Activated CD8-positive, alpha-beta memory T cell treated with anti-CD3 and anti-CD28 coated beads, Interleukin-2, amount 10 ng/mL, durations not matched to agents 7 days and 5 days (primary cell): ENCODE data around the gene CLPTM1. TPM values are rescaled to one million over a fixed set of nuclear protein-coding genes. Genes with fewer than 3 reads are reported as not detected.
"Not testable (repeated sequence)": the region's sequence is repeated elsewhere in the genome, so short reads cannot be mapped to it uniquely, and the experiment has no call there.

Source experiments
- ATAC-seq: fragments of 150-1000 bp; cut with Tn5 transposase; one replicate; pipeline ENCODE4 v1.10.0; 2021; ENCODE audit warnings: moderate library complexity
- CTCF ChIA-PET: fragments of 350-600 bp; sonication (Branson Sonifier 250); formaldehyde crosslinking; loops from one replicate; lab custom pipeline; 2021; ENCODE audit warnings: antibody characterized with exemption; lab: Charles Lee
- DNase-seq: peaks from one replicate; pipeline ENCODE4 v3.0.0-alpha.2; 2020
- H3K27ac Mint-ChIP-seq: one replicate; pipeline ENCODE4 v1.8.0; 2021; ENCODE audit warnings: mild to moderate bottlenecking, mixed read lengths
- H3K27me3 Mint-ChIP-seq: one replicate; pipeline ENCODE4 v1.8.0; 2021; ENCODE audit warnings: mixed read lengths
- H3K36me3 Mint-ChIP-seq: one replicate; pipeline ENCODE4 v1.8.0; 2021; ENCODE audit warnings: mild to moderate bottlenecking, mixed read lengths
- H3K4me1 Mint-ChIP-seq: one replicate; pipeline ENCODE4 v1.8.0; 2021; ENCODE audit warnings: mixed read lengths
- H3K4me3 Mint-ChIP-seq: one replicate; pipeline ENCODE4 v1.8.0; 2021; ENCODE audit warnings: mild to moderate bottlenecking, moderate library complexity, mixed read lengths
- H3K9me3 Mint-ChIP-seq: one replicate; pipeline ENCODE4 v1.8.0; 2022; ENCODE audit warnings: low read depth, mixed read lengths
- total RNA-seq, 2 experiments: library from RNA; stranded (reverse); gene quantifications; one replicate each; pipeline ENCODE4 v1.2.3, GENCODE V29; 2021

Gene CLPTM1
- total RNA-seq, 2 experiments from 2014 or later: 73.0 to 74.7 TPM

DNA sequence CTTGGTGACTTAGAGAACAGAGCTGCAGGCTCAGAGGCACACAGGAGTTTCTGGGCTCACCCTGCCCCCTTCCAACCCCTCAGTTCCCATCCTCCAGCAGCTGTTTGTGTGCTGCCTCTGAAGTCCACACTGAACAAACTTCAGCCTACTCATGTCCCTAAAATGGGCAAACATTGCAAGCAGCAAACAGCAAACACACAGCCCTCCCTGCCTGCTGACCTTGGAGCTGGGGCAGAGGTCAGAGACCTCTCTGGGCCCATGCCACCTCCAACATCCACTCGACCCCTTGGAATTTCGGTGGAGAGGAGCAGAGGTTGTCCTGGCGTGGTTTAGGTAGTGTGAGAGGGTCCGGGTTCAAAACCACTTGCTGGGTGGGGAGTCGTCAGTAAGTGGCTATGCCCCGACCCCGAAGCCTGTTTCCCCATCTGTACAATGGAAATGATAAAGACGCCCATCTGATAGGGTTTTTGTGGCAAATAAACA lies 30.9 kb upstream of the CLPTM1 start:
- ATAC-seq (no peak), DNase-seq (no peak)
- H3K27me3 Mint-ChIP-seq: peaks cover 19% of the 10 kb centered on the region
- H3K9me3 Mint-ChIP-seq: no peaks in the 10 kb centered on the region
- H3K36me3 Mint-ChIP-seq: no peaks in the 10 kb centered on the region
- H3K4me3 Mint-ChIP-seq: no peak overlapping the region
- CTCF ChIA-PET: no interaction called here
- H3K27ac Mint-ChIP-seq: no peak overlapping the region
- H3K4me1 Mint-ChIP-seq: peaks cover 5% of the 10 kb centered on the region

GRCh38 chr19:44925114-44925891 lies 29.9 kb upstream of the CLPTM1 start:
- H3K27ac Mint-ChIP-seq: no peak overlapping the region
- CTCF ChIA-PET: interaction anchor here (1.1 kb wide), 1 partner anchor 21 kb away, joined by 3 read pairs; no protein-coding TSS in a partner anchor

DNA sequence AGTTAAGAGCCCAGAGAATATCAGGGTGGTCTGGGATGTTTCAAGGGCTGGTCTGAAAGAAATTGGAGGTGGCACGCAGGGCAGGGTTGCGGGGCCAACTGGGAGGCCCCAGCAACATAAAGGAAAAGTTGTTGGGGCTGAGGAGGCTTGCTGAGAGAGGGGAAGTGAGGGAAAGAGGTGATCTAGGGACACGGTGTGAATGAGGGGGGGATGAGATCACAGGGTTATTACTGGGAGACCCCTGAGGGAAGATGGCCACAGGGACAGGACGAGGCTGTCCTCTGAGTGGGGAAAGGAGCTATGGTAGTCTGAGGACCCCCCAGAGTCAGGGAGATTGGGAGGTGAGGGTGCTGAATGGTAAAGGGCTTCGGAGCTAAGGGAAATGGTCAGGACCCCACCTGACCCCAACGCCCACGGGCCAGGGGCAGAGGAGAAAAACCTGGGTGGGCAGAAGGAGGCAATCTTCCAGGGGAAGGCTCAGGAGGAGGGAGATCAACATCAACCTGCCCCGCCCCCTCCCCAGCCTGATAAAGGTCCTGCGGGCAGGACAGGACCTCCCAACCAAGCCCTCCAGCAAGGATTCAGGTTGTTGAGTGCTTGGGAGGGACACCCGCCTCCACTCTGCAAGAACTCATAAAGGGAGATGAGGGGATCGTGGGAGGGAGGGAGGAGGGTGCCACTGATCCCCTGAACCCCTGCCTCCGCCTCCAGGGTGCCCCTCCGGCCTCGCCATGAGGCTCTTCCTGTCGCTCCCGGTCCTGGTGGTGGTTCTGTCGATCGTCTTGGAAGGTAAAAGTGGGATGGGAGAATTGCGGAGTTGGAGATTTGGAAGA lies 28.7 kb upstream of the CLPTM1 start:
- ATAC-seq: peak; percentile 29
- peaks cover 19% of the 10 kb centered on the region for H3K27me3 Mint-ChIP-seq
- DNase-seq, H3K4me1 Mint-ChIP-seq, H3K36me3 Mint-ChIP-seq, H3K27ac Mint-ChIP-seq, H3K4me3 Mint-ChIP-seq, H3K9me3 Mint-ChIP-seq, CTCF ChIA-PET: not testable (repeated sequence)

More at GRCh38 chr19:44925114-44925891, 29.9 kb upstream of the CLPTM1 start:
- DNase-seq: no peak
- Mint-ChIP-seq H3K27me3 (peaks cover 19% of the 10 kb centered on the region), H3K36me3 (no peaks in the 10 kb centered on the region), H3K4me3 (no peak overlapping the region), H3K4me1 (peaks cover 5% of the 10 kb centered on the region), H3K9me3 (no peaks in the 10 kb centered on the region)
- ATAC-seq: no peak

DNA sequence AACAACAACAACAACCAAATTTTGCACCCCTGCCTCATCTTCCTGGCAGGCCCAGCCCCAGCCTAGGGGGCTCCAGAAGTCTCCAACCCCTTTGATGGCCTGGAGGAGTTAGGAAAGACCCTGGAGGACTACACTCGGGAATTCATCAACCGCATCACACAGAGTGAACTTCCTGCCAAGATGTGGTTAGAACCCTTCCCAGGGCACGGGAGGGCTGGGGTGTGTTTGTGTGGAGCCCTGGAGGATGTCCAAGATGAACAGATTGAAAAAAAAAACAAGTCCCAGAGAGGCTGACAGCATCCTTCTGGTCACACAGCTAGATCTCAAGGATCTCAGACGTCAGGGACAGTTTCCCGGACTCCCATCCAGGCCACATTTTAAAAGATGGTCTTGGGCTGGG lies 27.4 kb upstream of the CLPTM1 start:
- CTCF ChIA-PET: no interaction called here
- no peak for DNase-seq

GRCh38 chr19:44930088-44930487 lies 25.1 kb upstream of the CLPTM1 start:
- no peak overlapping the region for H3K4me3 Mint-ChIP-seq
- peaks cover 5% of the 10 kb centered on the region for H3K4me1 Mint-ChIP-seq
- DNase-seq (no peak), ATAC-seq (no peak)
- H3K27me3 Mint-ChIP-seq: peaks cover 20% of the 10 kb centered on the region
- no peaks in the 10 kb centered on the region for H3K9me3 Mint-ChIP-seq
- H3K27ac Mint-ChIP-seq: no peak overlapping the region
- CTCF ChIA-PET: no interaction called here
- no peaks in the 10 kb centered on the region for H3K36me3 Mint-ChIP-seq

More for the DNA sequence above, 27.4 kb upstream of the CLPTM1 start:
- Mint-ChIP-seq H3K27ac (no peak overlapping the region), H3K9me3 (no peaks in the 10 kb centered on the region), H3K36me3 (no peaks in the 10 kb centered on the region), H3K4me1 (peaks cover 5% of the 10 kb centered on the region), H3K27me3 (peaks cover 19% of the 10 kb centered on the region), H3K4me3 (no peak overlapping the region)
- no peak for ATAC-seq

GRCh38 chr19:44931541-44931940 lies 23.6 kb upstream of the CLPTM1 start:
- CTCF ChIA-PET: interaction anchor here (0.6 kb wide), 1 partner anchor 379 kb away, joined by 3 read pairs; no protein-coding TSS in a partner anchor
- Mint-ChIP-seq H3K4me3 (no peak overlapping the region), H3K27ac (no peak overlapping the region), H3K36me3 (no peaks in the 10 kb centered on the region), H3K9me3 (no peaks in the 10 kb centered on the region), H3K27me3 (peaks cover 7% of the 10 kb centered on the region), H3K4me1 (peaks cover 4% of the 10 kb centered on the region)
- DNase-seq (no peak), ATAC-seq (no peak)

- no peak for DNase-seq
- CTCF ChIA-PET: no interaction called here
- no peak for ATAC-seq
- no peaks in the 10 kb centered on the region for H3K4me1 Mint-ChIP-seq
- H3K36me3 Mint-ChIP-seq: no peaks in the 10 kb centered on the region
- H3K27me3 Mint-ChIP-seq: no peaks in the 10 kb centered on the region
- no peak overlapping the region for H3K27ac Mint-ChIP-seq
- H3K9me3 Mint-ChIP-seq: no peaks in the 10 kb centered on the region
- no peak overlapping the region for H3K4me3 Mint-ChIP-seq
These were observed 15.5 kb upstream of the CLPTM1 start for GRCh38 chr19:44939668-44940067.

DNA sequence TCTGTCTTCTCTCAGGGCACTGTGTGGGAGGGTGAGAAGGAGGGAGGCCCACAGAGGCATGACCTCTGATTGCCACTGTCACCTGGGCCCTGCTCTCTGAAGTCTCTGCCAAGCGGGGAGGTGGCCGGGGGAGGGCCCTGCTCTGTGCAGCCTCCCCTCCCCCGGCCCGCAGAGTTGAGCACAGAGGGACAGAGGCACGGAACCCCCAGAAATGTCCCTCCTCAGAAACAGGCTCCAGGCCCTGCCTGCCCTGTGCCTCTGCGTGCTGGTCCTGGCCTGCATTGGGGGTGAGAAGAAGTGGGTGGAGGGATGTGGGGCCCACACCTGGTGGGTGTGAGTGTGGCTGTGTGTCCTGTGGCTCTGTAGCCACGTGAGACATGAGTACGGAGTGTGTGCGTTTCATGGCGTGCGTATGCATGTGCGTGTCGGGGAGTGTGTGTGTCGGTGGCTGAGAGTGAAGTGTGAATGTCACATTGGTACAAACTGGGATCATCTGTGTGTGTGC lies 13.1 kb upstream of the CLPTM1 start, which contains the start of gene APOC4:
APOC4 (plus strand) TSS at position 171 of the 505 bp plus-strand sequence; CDS start at position 212, 41 bp downstream.
- peaks cover 2% of the 10 kb centered on the region for H3K4me1 Mint-ChIP-seq
- H3K36me3 Mint-ChIP-seq: no peaks in the 10 kb centered on the region
- ATAC-seq (no peak), DNase-seq (no peak)
- no peak within 1 kb of the TSS for H3K27ac Mint-ChIP-seq
- no peaks in the 10 kb centered on the region for H3K27me3 Mint-ChIP-seq
- no peaks in the 10 kb centered on the region for H3K9me3 Mint-ChIP-seq
- CTCF ChIA-PET: no interaction called here
- H3K4me3 Mint-ChIP-seq: no peak within 1 kb of the TSS

GRCh38 chr19:44943801-44944249 lies 11.4 kb upstream of the CLPTM1 start:
- no peaks in the 10 kb centered on the region for H3K27me3 Mint-ChIP-seq
- H3K36me3 Mint-ChIP-seq: no peaks in the 10 kb centered on the region
- H3K4me3 Mint-ChIP-seq: no peak overlapping the region
- CTCF ChIA-PET: no interaction called here
- H3K9me3 Mint-ChIP-seq: no peaks in the 10 kb centered on the region
- DNase-seq: no peak
- H3K4me1 Mint-ChIP-seq: peaks cover 2% of the 10 kb centered on the region
- no peak overlapping the region for H3K27ac Mint-ChIP-seq
- ATAC-seq: no peak

- Mint-ChIP-seq H3K36me3 (no peaks in the 10 kb centered on the region), H3K4me1 (peaks cover 2% of the 10 kb centered on the region), H3K27ac (no peak overlapping the region), H3K27me3 (no peaks in the 10 kb centered on the region), H3K9me3 (no peaks in the 10 kb centered on the region), H3K4me3 (no peak overlapping the region)
- ATAC-seq (no peak), DNase-seq (no peak)
- CTCF ChIA-PET: no interaction called here
These were observed 8.1 kb upstream of the CLPTM1 start for GRCh38 chr19:44947041-44947581.

GRCh38 chr19:44948237-44948636 lies 6.9 kb upstream of the CLPTM1 start:
- Mint-ChIP-seq H3K27ac (no peak overlapping the region), H3K4me1 (peaks cover 2% of the 10 kb centered on the region), H3K27me3 (no peaks in the 10 kb centered on the region), H3K36me3 (no peaks in the 10 kb centered on the region), H3K9me3 (no peaks in the 10 kb centered on the region), H3K4me3 (no peak overlapping the region)
- CTCF ChIA-PET: no interaction called here
- ATAC-seq (no peak), DNase-seq (no peak)

DNA sequence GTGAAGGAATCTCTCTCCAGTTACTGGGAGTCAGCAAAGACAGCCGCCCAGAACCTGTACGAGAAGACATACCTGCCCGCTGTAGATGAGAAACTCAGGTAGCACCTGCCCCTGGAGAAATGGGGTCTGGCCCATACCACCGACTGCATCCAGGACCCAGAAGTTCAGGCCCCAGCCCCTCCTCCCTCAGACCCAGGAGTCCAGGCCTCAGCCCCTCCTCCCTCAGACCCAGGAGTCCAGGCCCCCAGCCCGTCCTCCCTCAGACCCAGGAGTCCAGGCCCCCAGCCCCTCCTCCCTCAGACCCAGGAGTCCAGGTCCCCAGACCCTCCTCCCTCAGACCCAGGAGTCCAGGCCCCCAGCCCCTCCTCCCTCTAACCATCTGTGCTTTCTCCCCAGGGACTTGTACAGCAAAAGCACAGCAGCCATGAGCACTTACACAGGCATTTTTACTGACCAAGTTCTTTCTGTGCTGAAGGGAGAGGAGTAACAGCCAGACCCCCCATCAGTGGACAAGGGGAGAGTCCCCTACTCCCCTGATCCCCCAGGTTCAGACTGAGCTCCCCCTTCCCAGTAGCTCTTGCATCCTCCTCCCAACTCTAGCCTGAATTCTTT lies 6.3 kb upstream of the CLPTM1 start:
- H3K4me3 Mint-ChIP-seq: no peak overlapping the region

GRCh38 chr19:44949550-44949949 lies 5.6 kb upstream of the CLPTM1 start:
- CTCF ChIA-PET: interaction anchor here (0.7 kb wide), 1 partner anchor 46 kb away, joined by 3 read pairs; no protein-coding TSS in a partner anchor
- no peak overlapping the region for H3K4me3 Mint-ChIP-seq
- no peak overlapping the region for H3K27ac Mint-ChIP-seq
- peaks cover 9% of the 10 kb centered on the region for H3K4me1 Mint-ChIP-seq
- no peak for DNase-seq
- no peaks in the 10 kb centered on the region for H3K36me3 Mint-ChIP-seq
- no peak for ATAC-seq
- no peaks in the 10 kb centered on the region for H3K27me3 Mint-ChIP-seq
- H3K9me3 Mint-ChIP-seq: no peaks in the 10 kb centered on the region

More for the DNA sequence above, 6.3 kb upstream of the CLPTM1 start:
- DNase-seq (no peak), ATAC-seq (no peak)
- no peaks in the 10 kb centered on the region for H3K9me3 Mint-ChIP-seq
- H3K27me3 Mint-ChIP-seq: no peaks in the 10 kb centered on the region
- no peak overlapping the region for H3K27ac Mint-ChIP-seq
- H3K36me3 Mint-ChIP-seq: no peaks in the 10 kb centered on the region
- CTCF ChIA-PET: interaction anchor here (0.7 kb wide), 1 partner anchor 45 kb away, joined by 3 read pairs; no protein-coding TSS in a partner anchor
- H3K4me1 Mint-ChIP-seq: peaks cover 7% of the 10 kb centered on the region
